ENCODE data around the gene PHAF1. TPM values are rescaled to one million over a fixed set of nuclear protein-coding genes. Genes with fewer than 3 reads are reported as not detected.

PHAF1 gene
- total RNA-seq, 4 donors from 2014 or later: 44.0 to 60.9 (median 53.1) TPM

- no peak overlapping the region for H3K27ac ChIP-seq
- no peaks in the 10 kb centered on the region for H3K9me3 ChIP-seq
- no peak for DNase-seq (ENCODE audit: low spot score in 2 of 2)
- H3K27me3 ChIP-seq: no peaks in the 10 kb centered on the region
- no peak overlapping the region for H3K4me3 ChIP-seq
- 64% methylated on average over 17 of the region's 18 CpGs for WGBS
- peaks cover 15% of the 10 kb centered on the region for H3K36me3 ChIP-seq
- peaks cover 74% of the 10 kb centered on the region for H3K4me1 ChIP-seq
- TF ChIP-seq, protein P1, sequence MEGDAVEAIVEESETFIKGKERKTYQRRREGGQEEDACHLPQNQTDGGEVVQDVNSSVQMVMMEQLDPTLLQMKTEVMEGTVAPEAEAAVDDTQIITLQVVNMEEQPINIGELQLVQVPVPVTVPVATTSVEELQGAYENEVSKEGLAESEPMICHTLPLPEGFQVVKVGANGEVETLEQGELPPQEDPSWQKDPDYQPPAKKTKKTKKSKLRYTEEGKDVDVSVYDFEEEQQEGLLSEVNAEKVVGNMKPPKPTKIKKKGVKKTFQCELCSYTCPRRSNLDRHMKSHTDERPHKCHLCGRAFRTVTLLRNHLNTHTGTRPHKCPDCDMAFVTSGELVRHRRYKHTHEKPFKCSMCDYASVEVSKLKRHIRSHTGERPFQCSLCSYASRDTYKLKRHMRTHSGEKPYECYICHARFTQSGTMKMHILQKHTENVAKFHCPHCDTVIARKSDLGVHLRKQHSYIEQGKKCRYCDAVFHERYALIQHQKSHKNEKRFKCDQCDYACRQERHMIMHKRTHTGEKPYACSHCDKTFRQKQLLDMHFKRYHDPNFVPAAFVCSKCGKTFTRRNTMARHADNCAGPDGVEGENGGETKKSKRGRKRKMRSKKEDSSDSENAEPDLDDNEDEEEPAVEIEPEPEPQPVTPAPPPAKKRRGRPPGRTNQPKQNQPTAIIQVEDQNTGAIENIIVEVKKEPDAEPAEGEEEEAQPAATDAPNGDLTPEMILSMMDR (IDR thresholded peaks at IDR 0.05): no peak
Observed at GRCh38 chr16:67166110-67166547, 56.4 kb downstream of the PHAF1 start.

DNA sequence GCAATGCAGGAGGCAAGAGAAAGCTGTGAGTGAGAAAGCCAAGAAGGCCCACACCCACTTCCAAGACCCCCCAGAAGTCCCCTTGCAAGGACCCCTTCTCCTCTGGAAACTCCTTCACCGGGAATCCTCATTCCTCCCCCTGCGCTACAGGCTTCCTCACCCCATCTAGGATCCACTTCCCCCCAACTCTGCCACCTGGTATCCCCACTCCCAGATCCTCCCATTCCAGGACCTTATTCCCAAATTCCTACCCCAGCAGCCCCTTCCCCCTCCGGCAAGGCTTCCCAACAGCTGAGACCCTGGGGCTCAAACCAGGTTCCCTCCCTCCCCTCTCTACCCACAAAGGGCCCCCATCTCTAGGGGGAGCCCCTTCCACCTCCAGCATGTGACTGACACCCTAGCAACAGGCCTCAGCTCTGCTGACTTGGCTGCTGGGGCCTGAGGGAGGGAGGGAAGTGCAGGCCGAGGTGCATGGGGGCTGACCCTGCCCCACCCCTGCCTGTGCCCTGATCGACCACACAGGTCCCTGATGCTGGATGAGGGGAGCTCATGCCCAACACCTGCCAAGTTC lies 56.9 kb downstream of the PHAF1 start:
- Histone ChIP-seq H3K27ac (no peak overlapping the region), H3K36me3 (peaks cover 15% of the 10 kb centered on the region), H3K4me3 (no peak overlapping the region), H3K27me3 (no peaks in the 10 kb centered on the region), H3K9me3 (no peaks in the 10 kb centered on the region), H3K4me1 (peaks cover 74% of the 10 kb centered on the region)
- DNase-seq (ENCODE audit: low spot score in 2 of 2): no peak
- 97% methylated on average over 3 of the region's 5 CpGs for WGBS
- TF ChIP-seq, protein P1 (IDR thresholded peaks at IDR 0.05): no peak
- TF ChIP-seq POLR2AphosphoS5 (IDR thresholded peaks at IDR 0.05) (no peak), EP300 (IDR thresholded peaks at IDR 0.05) (no peak), POLR2A (IDR thresholded peaks at IDR 0.05) (no peak)

GRCh38 chr16:67167588-67167987 lies 57.8 kb downstream of the PHAF1 start:
- no peaks in the 10 kb centered on the region for H3K27me3 ChIP-seq
- no CpG with 5 or more reads among the region's 7 CpGs for WGBS
- peaks cover 73% of the 10 kb centered on the region for H3K4me1 ChIP-seq
- no peak for DNase-seq (ENCODE audit: low spot score in 2 of 2)
- no peak overlapping the region for H3K4me3 ChIP-seq
- H3K36me3 ChIP-seq: peaks cover 15% of the 10 kb centered on the region
- TF ChIP-seq POLR2AphosphoS5 (IDR thresholded peaks at IDR 0.05) (no peak), POLR2A (IDR thresholded peaks at IDR 0.05) (no peak), EP300 (IDR thresholded peaks at IDR 0.05) (no peak)
- no peaks in the 10 kb centered on the region for H3K9me3 ChIP-seq
- H3K27ac ChIP-seq: no peak overlapping the region

DNA sequence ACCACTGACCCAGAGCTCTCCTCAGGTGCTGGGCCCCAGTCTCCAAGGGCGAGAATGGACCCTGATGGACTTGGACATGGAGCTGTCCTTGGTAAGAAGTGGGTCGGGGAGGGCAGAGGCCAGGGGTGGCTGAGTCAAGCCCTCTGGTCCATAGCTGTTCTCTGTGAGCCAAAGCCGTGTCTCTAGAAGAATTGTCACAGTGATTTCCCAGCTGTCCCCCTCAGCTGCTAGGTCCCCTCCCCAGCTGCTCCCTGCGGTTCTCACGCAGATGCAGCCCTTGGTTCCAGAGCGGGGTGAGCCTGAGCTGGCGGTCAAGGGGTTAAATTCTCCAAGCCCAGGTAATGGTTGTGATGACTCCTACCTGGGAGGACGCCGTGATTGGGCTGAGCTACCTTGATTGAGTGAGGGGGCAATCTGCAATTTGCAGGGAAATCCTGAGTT lies 59.3 kb downstream of the PHAF1 start:
- TF ChIP-seq EP300 (IDR thresholded peaks at IDR 0.05) (no peak), POLR2AphosphoS5 (IDR thresholded peaks at IDR 0.05) (no peak), POLR2A (IDR thresholded peaks at IDR 0.05) (no peak)
- TF ChIP-seq, protein P1 (IDR thresholded peaks at IDR 0.05): no peak
- DNase-seq (ENCODE audit: low spot score in 2 of 2): no peak
- H3K36me3 ChIP-seq: peaks cover 15% of the 10 kb centered on the region
- H3K27me3 ChIP-seq: no peaks in the 10 kb centered on the region
- WGBS: 75% methylated on average over 2 of the region's 9 CpGs
- H3K4me1 ChIP-seq: peaks cover 73% of the 10 kb centered on the region
- H3K9me3 ChIP-seq: no peaks in the 10 kb centered on the region
- H3K27ac ChIP-seq: no peak overlapping the region
- H3K4me3 ChIP-seq: no peak overlapping the region

DNA sequence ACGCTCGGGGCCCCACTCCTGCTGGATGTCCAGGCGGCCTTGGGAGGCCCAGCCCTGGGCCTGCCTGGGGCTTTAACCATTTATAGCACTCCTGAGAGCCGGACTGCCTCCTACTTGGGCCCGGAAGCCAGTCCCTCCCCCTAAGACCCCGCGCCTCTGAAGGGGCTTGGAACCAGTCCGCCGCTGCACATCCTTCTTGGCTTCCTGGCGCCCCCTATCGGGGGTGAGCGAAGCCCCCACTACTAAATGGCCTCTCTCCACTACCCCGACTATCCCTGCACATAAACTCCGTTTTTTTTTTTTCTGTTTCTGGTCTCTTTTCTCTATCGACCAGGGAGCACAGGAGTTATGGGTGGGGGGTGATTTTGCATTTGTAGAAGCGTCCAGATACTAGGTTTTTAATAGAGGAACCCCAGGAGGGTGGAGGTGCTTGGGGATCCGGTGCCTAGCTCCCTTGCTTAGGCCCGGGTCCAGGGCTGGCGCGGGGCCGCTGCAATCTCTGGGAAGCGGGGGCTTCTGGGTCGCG lies 60.0 kb downstream of the PHAF1 start:
- Histone ChIP-seq H3K36me3 (peaks cover 15% of the 10 kb centered on the region), H3K27me3 (no peaks in the 10 kb centered on the region), H3K4me3 (peak overlapping the region; percentile 56), H3K9me3 (no peaks in the 10 kb centered on the region), H3K27ac (peak overlapping the region; percentile 94), H3K4me1 (peaks cover 73% of the 10 kb centered on the region)
- no peak for DNase-seq (ENCODE audit: low spot score in 2 of 2)
- TF ChIP-seq, protein P1 (IDR thresholded peaks at IDR 0.05): peak; percentile 0 to 43
- no peak for TF ChIP-seq POLR2AphosphoS5 (IDR thresholded peaks at IDR 0.05)
- WGBS: 6% methylated on average over 21 of the region's 24 CpGs
